ENCODE measurements around the gene RGPD8. TPM values are rescaled to one million over a fixed set of nuclear protein-coding genes. Genes with fewer than 3 reads are reported as not detected.

RGPD8 gene
- total RNA-seq, 2 experiments from 2014 or later: 61.1 to 65.9 TPM

GRCh38 chr2:112481528-112482233, 48.2 kb upstream of the RGPD8 start, which contains the start of gene TTL:
Gene TTL, plus strand, starts transcription at chr2:112482156. Its CDS starts 189 bp downstream, at chr2:112482345.
- ChIA-PET POLR2A (interaction anchor here (0.6 to 1.2 kb wide), 3 partner anchors 20 to 164 kb away, joined by 4 read pairs; partner anchors contain the start of gene SLC20A1), CTCF (interaction anchor here (0.6 to 2.7 kb wide), 12 partner anchors 9 to 171 kb away, joined by 3 to 24 read pairs (median 5); partner anchors contain the start of genes CHCHD5, POLR1B and RGPD8)
- Histone ChIP-seq H3K9me3 (ENCODE audit: control insufficient read depth in 1 of 2, insufficient read depth in 1 of 2, low read length in 2 of 2) (no peaks in the 10 kb centered on the region), H3K4me1 (ENCODE audit: insufficient read depth, low read length) (peaks cover 28% of the 10 kb centered on the region), H3K4me3 (ENCODE audit: low read length) (peak within 1 kb of the TSS; percentile 97), H3K27me3 (ENCODE audit: control insufficient read depth in 1 of 2, insufficient read depth in 2 of 2, low read length in 2 of 2) (no peaks in the 10 kb centered on the region), H3K36me3 (ENCODE audit: insufficient read depth, low read length) (no peaks in the 10 kb centered on the region), H3K27ac (ENCODE audit: low read depth in 1 of 2, low read length in 2 of 2) (peak within 1 kb of the TSS; percentile 48 to 75)
- Mint-ChIP-seq H3K4me3 (peak within 1 kb of the TSS; percentile 94), H3K27me3 (no peaks in the 10 kb centered on the region), H3K9me3 (no peaks in the 10 kb centered on the region), H3K36me3 (ENCODE audit: low read depth) (peaks cover 18% of the 10 kb centered on the region), H3K27ac (peak within 1 kb of the TSS; percentile 85), H3K4me1 (ENCODE audit: low read depth) (peaks cover 25% of the 10 kb centered on the region)
- ATAC-seq (ENCODE audit: poor library complexity): peak; percentile 74
- intact Hi-C loops (cut with DNase I, micrococcal nuclease): loop anchor here (1.0 to 5.0 kb wide), 9 partner anchors 59 to 1411 kb away; partner anchors contain the start of genes ACTR3 (in 1 of the 2), ANAPC1 (in 1 of the 2), CHCHD5 (in 1 of the 2) and POLR1B (in 1 of the 2)
- no peak for TF ChIP-seq CTCF (IDR thresholded peaks at IDR 0.05)
- peak; percentile 44 to 91 (median 72) for DNase-seq

GRCh38 chr2:112481050-112481527, 47.6 kb upstream of the RGPD8 start:
- H3K4me1 ChIP-seq (ENCODE audit: insufficient read depth, low read length): peaks cover 28% of the 10 kb centered on the region
- intact Hi-C loops (cut with DNase I, micrococcal nuclease): loop anchor here (1.0 to 5.0 kb wide), 8 partner anchors 62 to 1411 kb away; partner anchors contain the start of genes ACTR3 (in 1 of the 2), ANAPC1 (in 1 of the 2), CHCHD5 (in 1 of the 2) and POLR1B (in 1 of the 2)
- Mint-ChIP-seq H3K9me3 (no peaks in the 10 kb centered on the region), H3K27ac (peak overlapping the region; percentile 85), H3K36me3 (ENCODE audit: low read depth) (peaks cover 18% of the 10 kb centered on the region), H3K4me3 (peak overlapping the region; percentile 93), H3K27me3 (no peaks in the 10 kb centered on the region), H3K4me1 (ENCODE audit: low read depth) (peaks cover 25% of the 10 kb centered on the region)
- no peaks in the 10 kb centered on the region for H3K36me3 ChIP-seq (ENCODE audit: insufficient read depth, low read length)
- H3K4me3 ChIP-seq (ENCODE audit: low read length): peak overlapping the region; percentile 77
- DNase-seq (peak; percentile 72 to 91 (median 79)), ATAC-seq (ENCODE audit: poor library complexity) (peak; percentile 81)
- POLR2A ChIA-PET: interaction anchor here (0.6 to 1.3 kb wide), 6 partner anchors 20 to 299 kb away, joined by 3 to 5 read pairs (median 4); partner anchors contain the start of gene SLC20A1
- H3K27me3 ChIP-seq (ENCODE audit: control insufficient read depth in 1 of 2, insufficient read depth in 2 of 2, low read length in 2 of 2): no peaks in the 10 kb centered on the region
- H3K9me3 ChIP-seq (ENCODE audit: control insufficient read depth in 1 of 2, insufficient read depth in 1 of 2, low read length in 2 of 2): no peaks in the 10 kb centered on the region
- CTCF ChIA-PET: interaction anchor here (0.6 to 2.7 kb wide), 22 partner anchors 10 to 426 kb away, joined by 3 to 24 read pairs (median 3); partner anchors contain the start of genes CHCHD5, POLR1B, RGPD8 and TMEM87B
- TF ChIP-seq CTCF (IDR thresholded peaks at IDR 0.05): peak; percentile 84
- peak overlapping the region; percentile 48 to 75 for H3K27ac ChIP-seq (ENCODE audit: low read depth in 1 of 2, low read length in 2 of 2)

- intact Hi-C loops (cut with DNase I, micrococcal nuclease): loop anchor here (1.0 to 5.0 kb wide), 8 partner anchors 62 to 1412 kb away; partner anchors contain the start of genes ACTR3 (in 1 of the 2), ANAPC1 (in 1 of the 2), CHCHD5 (in 1 of the 2) and POLR1B (in 1 of the 2)
- H3K4me3 ChIP-seq (ENCODE audit: low read length): peak overlapping the region; percentile 77
- no peak for ATAC-seq (ENCODE audit: poor library complexity)
- no peak for TF ChIP-seq CTCF (IDR thresholded peaks at IDR 0.05)
- peak overlapping the region; percentile 93 for H3K4me3 Mint-ChIP-seq
- peaks cover 18% of the 10 kb centered on the region for H3K36me3 Mint-ChIP-seq (ENCODE audit: low read depth)
- H3K27ac Mint-ChIP-seq: peak overlapping the region; percentile 85
- peak in 9 of 14 experiments; percentile 4 to 71 (median 36) for DNase-seq
- POLR2A ChIA-PET: interaction anchor here (0.9 to 1.3 kb wide), 5 partner anchors 21 to 299 kb away, joined by 3 to 5 read pairs (median 4); no protein-coding TSS in a partner anchor
- peak overlapping the region in 1 of 2 donors; percentile 75 for H3K27ac ChIP-seq (ENCODE audit: low read depth in 1 of 2, low read length in 2 of 2)
- H3K27me3 ChIP-seq (ENCODE audit: control insufficient read depth in 1 of 2, insufficient read depth in 2 of 2, low read length in 2 of 2): no peaks in the 10 kb centered on the region
- H3K4me1 Mint-ChIP-seq (ENCODE audit: low read depth): peaks cover 25% of the 10 kb centered on the region
- H3K36me3 ChIP-seq (ENCODE audit: insufficient read depth, low read length): no peaks in the 10 kb centered on the region
- peaks cover 28% of the 10 kb centered on the region for H3K4me1 ChIP-seq (ENCODE audit: insufficient read depth, low read length)
- CTCF ChIA-PET: interaction anchor here (0.6 to 2.7 kb wide), 21 partner anchors 9 to 426 kb away, joined by 3 to 24 read pairs (median 3); partner anchors contain the start of genes CHCHD5, POLR1B and TMEM87B
- no peaks in the 10 kb centered on the region for H3K27me3 Mint-ChIP-seq
- no peaks in the 10 kb centered on the region for H3K9me3 ChIP-seq (ENCODE audit: control insufficient read depth in 1 of 2, insufficient read depth in 1 of 2, low read length in 2 of 2)
- H3K9me3 Mint-ChIP-seq: no peaks in the 10 kb centered on the region
Measured at GRCh38 chr2:112480530-112481049, 47.1 kb upstream of the RGPD8 start.
